GM23338 (cell line): ENCODE data around the gene ADGRG6. TPM values are rescaled to one million over a fixed set of nuclear protein-coding genes. Genes with fewer than 3 reads are reported as not detected.

Source experiments
- ATAC-seq: fragments of 200-7000 bp; cut with Tn5 transposase; 3 replicates; pipeline ENCODE4 v1.9.1; 2020
- DNase-seq: peaks from one replicate; pipeline ENCODE4 v3.0.0-alpha.2; 2015; ENCODE audit warnings: low spot score
- H2AFZ ChIP-seq: fragments of 200-600 bp; sonication (generic); 2 replicates; pipeline ENCODE4 v1.8.0; 2016; ENCODE audit warnings: antibody characterized with exemption, mild to moderate bottlenecking, moderate library complexity
- H3F3A ChIP-seq: fragments of 200-600 bp; sonication (generic); replicated peaks from 2 replicates; pipeline ENCODE4 v1.8.0; 2017; ENCODE audit warnings: antibody characterized with exemption, mixed run types, low read depth
- H3K27ac ChIP-seq: fragments of 200-600 bp; sonication (generic); 2 replicates; pipeline ENCODE4 v1.6.1; 2016; ENCODE audit warnings: low read depth
- H3K27me3 ChIP-seq: fragments of 200-600 bp; sonication (generic); 2 replicates; pipeline ENCODE4 v1.8.0; 2016; ENCODE audit warnings: mild to moderate bottlenecking, mixed run types, moderate library complexity; ENCODE audit not compliant: insufficient read depth
- H3K36me3 ChIP-seq: fragments of 200-600 bp; sonication (generic); 2 replicates; pipeline ENCODE4 v1.8.0; 2016; ENCODE audit warnings: mild to moderate bottlenecking; ENCODE audit not compliant: insufficient read depth
- H3K4me1 ChIP-seq: fragments of 200-600 bp; sonication (generic); 2 replicates; pipeline ENCODE4 v1.8.0; 2016; ENCODE audit warnings: mild to moderate bottlenecking, moderate library complexity; ENCODE audit not compliant: insufficient read depth
- H3K4me2 ChIP-seq: fragments of 200-600 bp; sonication (generic); 2 replicates; pipeline ENCODE4 v1.7.1; 2017; ENCODE audit warnings: mixed run types
- H3K4me3 ChIP-seq: fragments of 200-600 bp; sonication (generic); 2 replicates; pipeline ENCODE4 v1.6.1; 2016; ENCODE audit warnings: mixed run types
- H3K79me2 ChIP-seq: fragments of 200-600 bp; sonication (generic); replicated peaks from 2 replicates; pipeline ENCODE4 v1.8.0; 2017; ENCODE audit warnings: mild to moderate bottlenecking; ENCODE audit not compliant: insufficient read depth
- H3K9me2 ChIP-seq: fragments of 200-600 bp; sonication (generic); 2 replicates; pipeline ENCODE4 v1.8.0; 2017; ENCODE audit not compliant: insufficient read depth
- H4K20me1 ChIP-seq: fragments of 200-600 bp; sonication (generic); replicated peaks from 2 replicates; pipeline ENCODE4 v1.8.0; 2017; ENCODE audit warnings: mild to moderate bottlenecking; ENCODE audit not compliant: insufficient read depth
- H3K27ac Mint-ChIP-seq: 2 replicates; pipeline ENCODE4 v1.8.0; 2020; ENCODE audit warnings: inconsistent platforms, mild to moderate bottlenecking, moderate library complexity, mixed read lengths
- H3K27me3 Mint-ChIP-seq: 3 replicates; pipeline ENCODE4 v1.8.0; 2022; ENCODE audit warnings: low read depth, mild to moderate bottlenecking, moderate library complexity, mixed read lengths, inconsistent platforms; ENCODE audit not compliant: insufficient read depth, poor library complexity
- H3K36me3 Mint-ChIP-seq: 3 replicates; pipeline ENCODE4 v1.8.0; 2021; ENCODE audit warnings: low read depth, mild to moderate bottlenecking, inconsistent platforms, moderate library complexity, mixed read lengths
- H3K4me1 Mint-ChIP-seq: 3 replicates; pipeline ENCODE4 v1.8.0; 2020; ENCODE audit warnings: mild to moderate bottlenecking, inconsistent platforms, mixed read lengths
- H3K4me3 Mint-ChIP-seq: 3 replicates; pipeline ENCODE4 v1.8.0; 2021; ENCODE audit warnings: moderate library complexity, mild to moderate bottlenecking, inconsistent platforms, mixed read lengths
- H3K9me3 Mint-ChIP-seq: 3 replicates; pipeline ENCODE4 v1.8.0; 2020; ENCODE audit warnings: moderate library complexity, mild to moderate bottlenecking, inconsistent platforms, mixed read lengths
- CREB1 ChIP-seq: fragments of 250-450 bp; sonication (Bioruptor Pico); IDR thresholded peaks from 2 replicates; pipeline ENCODE4 v1.5.0; 2020; ENCODE audit warnings: low read depth, mild to moderate bottlenecking, moderate library complexity
- ETS1 ChIP-seq: IDR thresholded peaks from 2 replicates; pipeline ENCODE4 v1.6.1; 2016; ENCODE audit warnings: antibody characterized with exemption
- EZH2 ChIP-seq: fragments of 200-600 bp; sonication (generic); IDR thresholded peaks from one replicate; pipeline ENCODE4 v1.8.0; 2017; ENCODE audit warnings: antibody characterized with exemption, mild to moderate bottlenecking, low read depth; ENCODE audit not compliant: unreplicated experiment
- EZH2phosphoT487 ChIP-seq: fragments of 200-600 bp; sonication (generic); IDR thresholded peaks from one replicate; pipeline ENCODE4 v1.8.1; 2018; ENCODE audit warnings: antibody characterized with exemption; ENCODE audit not compliant: unreplicated experiment
- JUNB ChIP-seq: IDR thresholded peaks from one replicate; pipeline ENCODE4 v1.6.1; 2016; ENCODE audit warnings: antibody characterized with exemption; ENCODE audit not compliant: unreplicated experiment
- NANOG ChIP-seq: IDR thresholded peaks from 2 replicates; pipeline ENCODE4 v1.6.1; 2016; ENCODE audit warnings: antibody characterized with exemption, borderline replicate concordance
- POLR2AphosphoS5 ChIP-seq: IDR thresholded peaks from 2 replicates; pipeline ENCODE4 v1.6.1; 2016; ENCODE audit warnings: antibody characterized with exemption, low read depth
- STAT1 ChIP-seq: IDR thresholded peaks from one replicate; pipeline ENCODE4 v1.6.1; 2016; ENCODE audit warnings: antibody characterized with exemption; ENCODE audit not compliant: unreplicated experiment
- ZNF114 ChIP-seq: fragments of 250-450 bp; sonication (Bioruptor Pico); IDR thresholded peaks from 2 replicates; pipeline ENCODE4 v1.5.0; 2020; ENCODE audit warnings: mild to moderate bottlenecking, moderate library complexity
- ZNF331 ChIP-seq: fragments of 250-450 bp; sonication (Bioruptor Pico); IDR thresholded peaks from 2 replicates; pipeline ENCODE4 v1.5.0; 2020; ENCODE audit warnings: low read depth, mild to moderate bottlenecking, moderate library complexity
- polyA plus RNA-seq: library from polyadenylated mRNA; unstranded; fragments of >200 nt; fragmentation: Nextera tagmentation; extraction: Ambion mirVana; gene quantifications from 2 replicates; pipeline ENCODE4 v1.2.1, GENCODE V29; 2016
- total RNA-seq: library from RNA; depleted of rRNA; stranded (reverse); fragments of >200 nt; shearing (Covaris generic); gene quantifications from 2 replicates; pipeline ENCODE4 v1.2.3, GENCODE V29; 2014
- TF ChIP-seq, protein P1 (sequence below): fragments of 250-450 bp; sonication (Bioruptor Pico); IDR thresholded peaks from 2 replicates; pipeline ENCODE4 v1.5.0; 2020; ENCODE audit warnings: mild to moderate bottlenecking, moderate library complexity
- TF ChIP-seq, protein P2 (sequence below): IDR thresholded peaks from one replicate; pipeline ENCODE4 v1.6.1; 2018; ENCODE audit warnings: antibody characterized with exemption; ENCODE audit not compliant: unreplicated experiment
- TF ChIP-seq, protein P3 (sequence below), 2 experiments: fragments of 200-600 bp in 1 of 2; sonication (generic) in 1 of 2; conservative IDR thresholded peaks; 2 replicates each; pipeline versions ENCODE4 v1.5.1 to v1.6.1; 2016 to 2017; ENCODE audit warnings: antibody characterized with exemption in 2 of 2, low read depth in 2 of 2, mild to moderate bottlenecking in 2 of 2, moderate library complexity in 1 of 2

ADGRG6 gene
- total and polyA plus RNA-seq, 2 experiments from 2014 or later = 1.3 to 7.7 TPM

DNA sequence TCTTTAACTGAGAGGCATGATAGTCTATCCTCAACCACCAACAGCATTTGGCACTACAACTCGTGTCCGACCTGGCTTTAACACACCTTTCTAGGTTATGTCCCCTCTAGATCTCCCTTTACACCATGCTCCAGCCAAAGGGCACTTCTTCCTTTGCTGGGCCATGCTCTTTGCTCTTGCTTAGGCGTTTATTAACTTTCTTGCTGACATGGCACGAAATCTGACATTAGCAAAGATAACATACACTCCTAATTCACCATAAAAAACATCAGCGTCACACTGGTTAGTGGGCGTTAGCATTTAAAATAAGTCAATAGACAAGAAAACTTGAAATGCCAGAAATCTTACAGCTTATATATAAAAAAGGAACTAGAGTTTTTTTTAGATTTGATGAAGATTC lies 47.3 kb upstream of the ADGRG6 start:
- no peak for DNase-seq
- no peaks in the 10 kb centered on the region for H4K20me1 ChIP-seq
- H3K27ac Mint-ChIP-seq = no peak overlapping the region

More for the DNA sequence above, 47.3 kb upstream of the ADGRG6 start:
- Histone ChIP-seq H3K27me3 (no peaks in the 10 kb centered on the region), H3F3A (no peaks in the 10 kb centered on the region), H3K79me2 (no peaks in the 10 kb centered on the region), H3K27ac (no peak overlapping the region), H2AFZ (no peak overlapping the region), H3K9me2 (0 out of 2 replicates have a peak, but pooled peaks cover 3% of the 10 kb centered on the region), H3K4me2 (no peak overlapping the region), H3K36me3 (no peaks in the 10 kb centered on the region), H3K4me1 (no peaks in the 10 kb centered on the region), H3K4me3 (no peak overlapping the region)
- no peak for ATAC-seq
- no peak for TF ChIP-seq NANOG
- no peak for TF ChIP-seq EZH2
- TF ChIP-seq CREB1 = no peak
- TF ChIP-seq EZH2phosphoT487 = no peak
- no peak for TF ChIP-seq STAT1
- TF ChIP-seq ZNF114 (CRISPR knock-in tag) = no peak
- TF ChIP-seq, protein P1, sequence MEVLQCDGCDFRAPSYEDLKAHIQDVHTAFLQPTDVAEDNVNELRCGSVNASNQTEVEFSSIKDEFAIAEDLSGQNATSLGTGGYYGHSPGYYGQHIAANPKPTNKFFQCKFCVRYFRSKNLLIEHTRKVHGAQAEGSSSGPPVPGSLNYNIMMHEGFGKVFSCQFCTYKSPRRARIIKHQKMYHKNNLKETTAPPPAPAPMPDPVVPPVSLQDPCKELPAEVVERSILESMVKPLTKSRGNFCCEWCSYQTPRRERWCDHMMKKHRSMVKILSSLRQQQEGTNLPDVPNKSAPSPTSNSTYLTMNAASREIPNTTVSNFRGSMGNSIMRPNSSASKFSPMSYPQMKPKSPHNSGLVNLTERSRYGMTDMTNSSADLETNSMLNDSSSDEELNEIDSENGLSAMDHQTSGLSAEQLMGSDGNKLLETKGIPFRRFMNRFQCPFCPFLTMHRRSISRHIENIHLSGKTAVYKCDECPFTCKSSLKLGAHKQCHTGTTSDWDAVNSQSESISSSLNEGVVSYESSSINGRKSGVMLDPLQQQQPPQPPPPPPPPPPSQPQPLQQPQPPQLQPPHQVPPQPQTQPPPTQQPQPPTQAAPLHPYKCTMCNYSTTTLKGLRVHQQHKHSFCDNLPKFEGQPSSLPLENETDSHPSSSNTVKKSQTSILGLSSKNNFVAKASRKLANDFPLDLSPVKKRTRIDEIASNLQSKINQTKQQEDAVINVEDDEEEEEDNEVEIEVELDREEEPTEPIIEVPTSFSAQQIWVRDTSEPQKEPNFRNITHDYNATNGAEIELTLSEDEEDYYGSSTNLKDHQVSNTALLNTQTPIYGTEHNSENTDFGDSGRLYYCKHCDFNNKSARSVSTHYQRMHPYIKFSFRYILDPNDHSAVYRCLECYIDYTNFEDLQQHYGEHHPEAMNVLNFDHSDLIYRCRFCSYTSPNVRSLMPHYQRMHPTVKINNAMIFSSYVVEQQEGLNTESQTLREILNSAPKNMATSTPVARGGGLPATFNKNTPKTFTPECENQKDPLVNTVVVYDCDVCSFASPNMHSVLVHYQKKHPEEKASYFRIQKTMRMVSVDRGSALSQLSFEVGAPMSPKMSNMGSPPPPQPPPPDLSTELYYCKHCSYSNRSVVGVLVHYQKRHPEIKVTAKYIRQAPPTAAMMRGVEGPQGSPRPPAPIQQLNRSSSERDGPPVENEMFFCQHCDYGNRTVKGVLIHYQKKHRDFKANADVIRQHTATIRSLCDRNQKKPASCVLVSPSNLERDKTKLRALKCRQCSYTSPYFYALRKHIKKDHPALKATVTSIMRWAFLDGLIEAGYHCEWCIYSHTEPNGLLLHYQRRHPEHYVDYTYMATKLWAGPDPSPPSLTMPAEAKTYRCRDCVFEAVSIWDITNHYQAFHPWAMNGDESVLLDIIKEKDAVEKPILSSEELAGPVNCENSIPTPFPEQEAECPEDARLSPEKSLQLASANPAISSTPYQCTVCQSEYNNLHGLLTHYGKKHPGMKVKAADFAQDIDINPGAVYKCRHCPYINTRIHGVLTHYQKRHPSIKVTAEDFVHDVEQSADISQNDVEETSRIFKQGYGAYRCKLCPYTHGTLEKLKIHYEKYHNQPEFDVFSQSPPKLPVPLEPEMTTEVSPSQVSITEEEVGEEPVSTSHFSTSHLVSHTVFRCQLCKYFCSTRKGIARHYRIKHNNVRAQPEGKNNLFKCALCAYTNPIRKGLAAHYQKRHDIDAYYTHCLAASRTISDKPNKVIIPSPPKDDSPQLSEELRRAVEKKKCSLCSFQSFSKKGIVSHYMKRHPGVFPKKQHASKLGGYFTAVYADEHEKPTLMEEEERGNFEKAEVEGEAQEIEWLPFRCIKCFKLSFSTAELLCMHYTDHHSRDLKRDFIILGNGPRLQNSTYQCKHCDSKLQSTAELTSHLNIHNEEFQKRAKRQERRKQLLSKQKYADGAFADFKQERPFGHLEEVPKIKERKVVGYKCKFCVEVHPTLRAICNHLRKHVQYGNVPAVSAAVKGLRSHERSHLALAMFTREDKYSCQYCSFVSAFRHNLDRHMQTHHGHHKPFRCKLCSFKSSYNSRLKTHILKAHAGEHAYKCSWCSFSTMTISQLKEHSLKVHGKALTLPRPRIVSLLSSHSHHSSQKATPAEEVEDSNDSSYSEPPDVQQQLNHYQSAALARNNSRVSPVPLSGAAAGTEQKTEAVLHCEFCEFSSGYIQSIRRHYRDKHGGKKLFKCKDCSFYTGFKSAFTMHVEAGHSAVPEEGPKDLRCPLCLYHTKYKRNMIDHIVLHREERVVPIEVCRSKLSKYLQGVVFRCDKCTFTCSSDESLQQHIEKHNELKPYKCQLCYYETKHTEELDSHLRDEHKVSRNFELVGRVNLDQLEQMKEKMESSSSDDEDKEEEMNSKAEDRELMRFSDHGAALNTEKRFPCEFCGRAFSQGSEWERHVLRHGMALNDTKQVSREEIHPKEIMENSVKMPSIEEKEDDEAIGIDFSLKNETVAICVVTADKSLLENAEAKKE = no peak
- TF ChIP-seq ETS1 = no peak
- no peak for TF ChIP-seq POLR2AphosphoS5
- no peak for TF ChIP-seq ZNF331 (CRISPR knock-in tag)
- TF ChIP-seq, protein P2, sequence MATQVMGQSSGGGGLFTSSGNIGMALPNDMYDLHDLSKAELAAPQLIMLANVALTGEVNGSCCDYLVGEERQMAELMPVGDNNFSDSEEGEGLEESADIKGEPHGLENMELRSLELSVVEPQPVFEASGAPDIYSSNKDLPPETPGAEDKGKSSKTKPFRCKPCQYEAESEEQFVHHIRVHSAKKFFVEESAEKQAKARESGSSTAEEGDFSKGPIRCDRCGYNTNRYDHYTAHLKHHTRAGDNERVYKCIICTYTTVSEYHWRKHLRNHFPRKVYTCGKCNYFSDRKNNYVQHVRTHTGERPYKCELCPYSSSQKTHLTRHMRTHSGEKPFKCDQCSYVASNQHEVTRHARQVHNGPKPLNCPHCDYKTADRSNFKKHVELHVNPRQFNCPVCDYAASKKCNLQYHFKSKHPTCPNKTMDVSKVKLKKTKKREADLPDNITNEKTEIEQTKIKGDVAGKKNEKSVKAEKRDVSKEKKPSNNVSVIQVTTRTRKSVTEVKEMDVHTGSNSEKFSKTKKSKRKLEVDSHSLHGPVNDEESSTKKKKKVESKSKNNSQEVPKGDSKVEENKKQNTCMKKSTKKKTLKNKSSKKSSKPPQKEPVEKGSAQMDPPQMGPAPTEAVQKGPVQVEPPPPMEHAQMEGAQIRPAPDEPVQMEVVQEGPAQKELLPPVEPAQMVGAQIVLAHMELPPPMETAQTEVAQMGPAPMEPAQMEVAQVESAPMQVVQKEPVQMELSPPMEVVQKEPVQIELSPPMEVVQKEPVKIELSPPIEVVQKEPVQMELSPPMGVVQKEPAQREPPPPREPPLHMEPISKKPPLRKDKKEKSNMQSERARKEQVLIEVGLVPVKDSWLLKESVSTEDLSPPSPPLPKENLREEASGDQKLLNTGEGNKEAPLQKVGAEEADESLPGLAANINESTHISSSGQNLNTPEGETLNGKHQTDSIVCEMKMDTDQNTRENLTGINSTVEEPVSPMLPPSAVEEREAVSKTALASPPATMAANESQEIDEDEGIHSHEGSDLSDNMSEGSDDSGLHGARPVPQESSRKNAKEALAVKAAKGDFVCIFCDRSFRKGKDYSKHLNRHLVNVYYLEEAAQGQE = no peak
- TF ChIP-seq JUNB = no peak
- TF ChIP-seq, protein P3, sequence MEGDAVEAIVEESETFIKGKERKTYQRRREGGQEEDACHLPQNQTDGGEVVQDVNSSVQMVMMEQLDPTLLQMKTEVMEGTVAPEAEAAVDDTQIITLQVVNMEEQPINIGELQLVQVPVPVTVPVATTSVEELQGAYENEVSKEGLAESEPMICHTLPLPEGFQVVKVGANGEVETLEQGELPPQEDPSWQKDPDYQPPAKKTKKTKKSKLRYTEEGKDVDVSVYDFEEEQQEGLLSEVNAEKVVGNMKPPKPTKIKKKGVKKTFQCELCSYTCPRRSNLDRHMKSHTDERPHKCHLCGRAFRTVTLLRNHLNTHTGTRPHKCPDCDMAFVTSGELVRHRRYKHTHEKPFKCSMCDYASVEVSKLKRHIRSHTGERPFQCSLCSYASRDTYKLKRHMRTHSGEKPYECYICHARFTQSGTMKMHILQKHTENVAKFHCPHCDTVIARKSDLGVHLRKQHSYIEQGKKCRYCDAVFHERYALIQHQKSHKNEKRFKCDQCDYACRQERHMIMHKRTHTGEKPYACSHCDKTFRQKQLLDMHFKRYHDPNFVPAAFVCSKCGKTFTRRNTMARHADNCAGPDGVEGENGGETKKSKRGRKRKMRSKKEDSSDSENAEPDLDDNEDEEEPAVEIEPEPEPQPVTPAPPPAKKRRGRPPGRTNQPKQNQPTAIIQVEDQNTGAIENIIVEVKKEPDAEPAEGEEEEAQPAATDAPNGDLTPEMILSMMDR (conservative IDR thresholded peaks at IDR 0.05; ENCODE audit: low read depth in 2 of 2) = no peak
- no peaks in the 10 kb centered on the region for H3K9me3 Mint-ChIP-seq
- H3K27me3 Mint-ChIP-seq = no peaks in the 10 kb centered on the region
- H3K36me3 Mint-ChIP-seq = no peaks in the 10 kb centered on the region
- H3K4me1 Mint-ChIP-seq = no peaks in the 10 kb centered on the region
- H3K4me3 Mint-ChIP-seq = no peak overlapping the region
